NT2/D1 (cell line): ENCODE data around the gene DIS3L2.
A peak's percentile ranks its signal among the peaks of the same experiment; 100 is the strongest.

ENCODE experiments used
- DNase-seq: peaks from one replicate; pipeline ENCODE4 v3.0.0-alpha.2; 2011; ENCODE audit warnings: low read depth, low spot score
- H3K27me3 ChIP-seq: 2 replicates; pipeline ENCODE4 v1.6.0; 2011; ENCODE audit warnings: mild to moderate bottlenecking; ENCODE audit not compliant: insufficient read length, insufficient read depth
- H3K36me3 ChIP-seq: 2 replicates; pipeline ENCODE4 v1.6.1; 2011; ENCODE audit warnings: mild to moderate bottlenecking, low read length, mixed read lengths; ENCODE audit not compliant: insufficient read depth, insufficient read length
- H3K4me1 ChIP-seq: 2 replicates; pipeline ENCODE4 v1.5.1; 2011; ENCODE audit not compliant: insufficient read depth, insufficient read length
- H3K4me3 ChIP-seq: 2 replicates; pipeline ENCODE4 v1.5.1; 2011; ENCODE audit warnings: low read depth; ENCODE audit not compliant: insufficient read length
- H3K9ac ChIP-seq: 2 replicates; pipeline ENCODE4 v1.6.0; 2011; ENCODE audit warnings: low read depth; ENCODE audit not compliant: insufficient read length
- H3K9me3 ChIP-seq: 2 replicates; pipeline ENCODE4 v1.5.1; 2011; ENCODE audit warnings: mild to moderate bottlenecking, low read length; ENCODE audit not compliant: insufficient read depth
- SUZ12 ChIP-seq: IDR thresholded peaks from 2 replicates; pipeline ENCODE4 v1.6.1; 2011; ENCODE audit not compliant: insufficient read length, insufficient read depth; ENCODE audit errors: extremely low read depth
- YY1 ChIP-seq: IDR thresholded peaks from 2 replicates; pipeline ENCODE4 v1.6.1; 2011; ENCODE audit not compliant: insufficient read length, insufficient read depth
- ZNF274 ChIP-seq: IDR thresholded peaks from 2 replicates; pipeline ENCODE4 v1.6.1; 2011; ENCODE audit warnings: mild to moderate bottlenecking, low read depth, low read length

DIS3L2 gene

GRCh38 chr2:231920795-231921194 lies 40.7 kb upstream of the DIS3L2 start:
- Histone ChIP-seq H3K9ac (no peak overlapping the region), H3K9me3 (peaks cover 4% of the 10 kb centered on the region; the same call in 1 of the 2 replicates), H3K36me3 (peaks cover 4% of the 10 kb centered on the region), H3K4me3 (no peak overlapping the region), H3K4me1 (peaks cover 13% of the 10 kb centered on the region), H3K27me3 (peaks cover 13% of the 10 kb centered on the region)
- no peak for DNase-seq
- TF ChIP-seq ZNF274 (no peak), YY1 (no peak), SUZ12 (no peak)

- DNase-seq, result no peak
- Histone ChIP-seq H3K4me3 (no peak overlapping the region), H3K36me3 (peaks cover 4% of the 10 kb centered on the region), H3K9me3 (peaks cover 12% of the 10 kb centered on the region; the same call in 1 of the 2 replicates), H3K27me3 (peaks cover 28% of the 10 kb centered on the region), H3K4me1 (peaks cover 13% of the 10 kb centered on the region), H3K9ac (no peak overlapping the region)
- TF ChIP-seq SUZ12 (no peak), YY1 (no peak), ZNF274 (no peak)
Measured at GRCh38 chr2:231922311-231923009, 39.1 kb upstream of the DIS3L2 start.

- Histone ChIP-seq H3K27me3 (peaks cover 33% of the 10 kb centered on the region), H3K36me3 (peaks cover 4% of the 10 kb centered on the region), H3K9me3 (peaks cover 16% of the 10 kb centered on the region; the same call in 1 of the 2 replicates), H3K4me3 (no peak overlapping the region), H3K4me1 (peaks cover 13% of the 10 kb centered on the region), H3K9ac (no peak overlapping the region)
- no peak for DNase-seq
- TF ChIP-seq SUZ12 (no peak), YY1 (no peak), ZNF274 (no peak)
Measured at GRCh38 chr2:231923010-231923344, 38.5 kb upstream of the DIS3L2 start.

- Histone ChIP-seq H3K9ac (peak overlapping the region; percentile 89), H3K36me3 (peaks cover 4% of the 10 kb centered on the region), H3K27me3 (peaks cover 38% of the 10 kb centered on the region), H3K4me3 (peak overlapping the region; percentile 73), H3K4me1 (peaks cover 16% of the 10 kb centered on the region), H3K9me3 (peaks cover 16% of the 10 kb centered on the region; the same call in 1 of the 2 replicates)
- no peak for DNase-seq
- no peak for TF ChIP-seq ZNF274
- TF ChIP-seq YY1, result no peak
- no peak for TF ChIP-seq SUZ12
Measured at GRCh38 chr2:231923951-231924888, 37.3 kb upstream of the DIS3L2 start.

GRCh38 chr2:231924889-231925275 lies 36.6 kb upstream of the DIS3L2 start:
- Histone ChIP-seq H3K36me3 (peaks cover 4% of the 10 kb centered on the region), H3K4me1 (peaks cover 16% of the 10 kb centered on the region), H3K27me3 (peaks cover 38% of the 10 kb centered on the region), H3K9me3 (peaks cover 16% of the 10 kb centered on the region; the same call in 1 of the 2 replicates), H3K4me3 (peak overlapping the region; percentile 73), H3K9ac (peak overlapping the region; percentile 89)
- DNase-seq, result no peak
- TF ChIP-seq ZNF274, result no peak
- TF ChIP-seq YY1, result no peak
- no peak for TF ChIP-seq SUZ12

- Histone ChIP-seq H3K36me3 (peaks cover 4% of the 10 kb centered on the region), H3K4me1 (peaks cover 16% of the 10 kb centered on the region), H3K9ac (peak overlapping the region; percentile 89), H3K27me3 (peaks cover 38% of the 10 kb centered on the region), H3K9me3 (peaks cover 16% of the 10 kb centered on the region; the same call in 1 of the 2 replicates), H3K4me3 (peak overlapping the region; percentile 73)
- DNase-seq, result peak; percentile 77
- TF ChIP-seq YY1, result no peak
- TF ChIP-seq SUZ12, result no peak
- no peak for TF ChIP-seq ZNF274
Measured at GRCh38 chr2:231925303-231926179, 36.0 kb upstream of the DIS3L2 start.

- TF ChIP-seq SUZ12 (no peak), YY1 (no peak), ZNF274 (no peak)
- Histone ChIP-seq H3K27me3 (peaks cover 38% of the 10 kb centered on the region), H3K9me3 (peaks cover 16% of the 10 kb centered on the region; the same call in 1 of the 2 replicates), H3K9ac (peak within 1 kb of the TSS; percentile 89), H3K36me3 (peaks cover 4% of the 10 kb centered on the region), H3K4me3 (peak within 1 kb of the TSS; percentile 73), H3K4me1 (peaks cover 16% of the 10 kb centered on the region)
- DNase-seq, result peak; percentile 62
Measured at GRCh38 chr2:231926180-231926741, 35.3 kb upstream of the DIS3L2 start, which contains the start of gene NPPC. NPPC (minus strand) TSS chr2:231926396; CDS start chr2:231926249, 147 bp downstream.
